Kidney (tissue), 14 donors: Measurements from ENCODE around the gene P2RY1. TPM values are rescaled to one million over a fixed set of nuclear protein-coding genes. Genes with fewer than 3 reads are reported as not detected.
A peak's percentile ranks its signal among the peaks of the same experiment; 100 is the strongest.
"Not testable (repeated sequence)": the region's sequence is repeated elsewhere in the genome, so short reads cannot be mapped to it uniquely, and the experiment has no call there.

Experiments used
- DNase-seq, 5 donors: peaks; one replicate each; pipeline ENCODE4 v3.0.0-alpha.2; 2013 to 2020
- FAIRE-seq: peaks from 2 replicates; lab custom pipeline; 2012; peaks lifted over from hg19 to GRCh38; lab: Jason Lieb, UNC
- H3K27ac ChIP-seq, 2 donors: one replicate each; pipeline ENCODE4 v1.7.0; 2013; ENCODE audit warnings: low read depth in 2 of 2, low read length in 2 of 2, inconsistent platforms in 1 of 2
- H3K27me3 ChIP-seq: one replicate; pipeline ENCODE4 v1.7.1; 2013; ENCODE audit warnings: low read length, inconsistent platforms; ENCODE audit not compliant: control insufficient read depth, insufficient read depth
- H3K36me3 ChIP-seq, 3 donors: one replicate each; pipeline versions ENCODE4 v1.7.0 to v1.7.1; 2013; ENCODE audit warnings: low read length in 3 of 3, control low read depth in 1 of 3, inconsistent platforms in 1 of 3; ENCODE audit not compliant: insufficient read depth in 3 of 3, control insufficient read depth in 2 of 3
- H3K4me1 ChIP-seq, 3 donors: one replicate each; pipeline versions ENCODE4 v1.7.0 to v1.7.1; 2013; ENCODE audit warnings: low read length in 3 of 3, inconsistent platforms in 1 of 3, low read depth in 1 of 3; ENCODE audit not compliant: control insufficient read depth in 2 of 3, insufficient read depth in 2 of 3
- H3K4me3 ChIP-seq, 3 donors: one replicate each; pipeline versions ENCODE4 v1.7.0 to v1.8.1; 2013; ENCODE audit warnings: low read length in 3 of 3, control low read depth in 1 of 3, inconsistent platforms in 1 of 3
- H3K9ac ChIP-seq, 3 donors: one replicate each; pipeline versions ENCODE4 v1.7.0 to v1.7.1; 2013; ENCODE audit warnings: low read length in 3 of 3, control low read depth in 1 of 3, inconsistent platforms in 1 of 3
- H3K9me3 ChIP-seq, 3 donors: one replicate each; pipeline versions ENCODE4 v1.7.0 to v1.7.1; 2013; ENCODE audit warnings: low read length in 3 of 3, control low read depth in 1 of 3, inconsistent platforms in 1 of 3; ENCODE audit not compliant: control insufficient read depth in 2 of 3, insufficient read depth in 1 of 3
- CTCF ChIP-seq: IDR thresholded peaks from 3 replicates; pipeline ENCODE4 v1.5.1; 2012; ENCODE audit warnings: mild to moderate bottlenecking, moderate library complexity, borderline replicate concordance; ENCODE audit not compliant: insufficient read depth; ENCODE audit errors: extremely low read depth
- intact Hi-C: fragments of 100-400 bp; cut with DNase I; formaldehyde crosslinking; loops from one replicate; pipeline ENCODE4 v1.11.1; 2022
- polyA plus RNA-seq: library from polyadenylated mRNA; stranded (reverse); fragments of 350-450 nt; fragmentation: Illumina TruSeq; extraction: RNeasy Lipid Tissue Mini Kit (QIAGEN cat#74804); gene quantifications from one replicate; pipeline ENCODE4 v1.2.3, GENCODE V29; 2014; ENCODE audit warnings: low read depth, low replicate concordance; ENCODE audit not compliant: insufficient read depth
- total RNA-seq: library from RNA; stranded (reverse); fragmentation: NEBNext Ultra II Directional; extraction: Animal tissue kit (Norgen Biotek cat#: 25700); gene quantifications from one replicate; pipeline ENCODE4 v1.2.1, GENCODE V29; 2021
- donor health status: control.
- donor health status: control.
- donor health status: control.
- donor health status: control.
- donor health status: control.
- donor health status: DM: yes; HTN: yes; CAD: no.
- donor health status: Normal renal cell carcinoma (clear cell type).

P2RY1 gene
- total and polyA plus RNA-seq, 2 donors from 2014 or later, result 0.41 to 2.2 TPM

GRCh38 chr3:152839511-152839910, 4.6 kb downstream of the P2RY1 start:
- Histone ChIP-seq H3K4me1 (peaks cover 0 to 3% (median 3%) of the 10 kb centered on the region in 3 donors), H3K36me3 (no peaks in the 10 kb centered on the region), H3K9ac (no peak overlapping the region), H3K4me3 (no peak overlapping the region), H3K9me3 (no peaks in the 10 kb centered on the region), H3K27ac (no peak overlapping the region), H3K27me3 (no peaks in the 10 kb centered on the region)
- no peak for TF ChIP-seq CTCF
- FAIRE-seq, result no peak
- intact Hi-C loops, result no loop called here
- peak in 2 of 5 donors; percentile 10 to 40 for DNase-seq

GRCh38 chr3:152841131-152841530, 6.2 kb downstream of the P2RY1 start:
- FAIRE-seq, result no peak
- Histone ChIP-seq H3K9ac (no peak overlapping the region), H3K4me1 (peaks cover 0 to 3% (median 0%) of the 10 kb centered on the region in 3 donors), H3K4me3 (no peak overlapping the region), H3K36me3 (no peaks in the 10 kb centered on the region), H3K27me3 (no peaks in the 10 kb centered on the region), H3K27ac (no peak overlapping the region), H3K9me3 (no peaks in the 10 kb centered on the region)
- intact Hi-C loops, result no loop called here
- no peak for DNase-seq
- TF ChIP-seq CTCF, result no peak

GRCh38 chr3:152842413-152842812, 7.5 kb downstream of the P2RY1 start:
- H3K4me3 ChIP-seq, result no peak overlapping the region
- TF ChIP-seq CTCF, result no peak
- H3K27ac ChIP-seq, result no peak overlapping the region
- no peak overlapping the region for H3K9ac ChIP-seq
- intact Hi-C loops, result no loop called here
- H3K36me3 ChIP-seq, result no peaks in the 10 kb centered on the region
- FAIRE-seq (no peak), DNase-seq (no peak)
- H3K27me3 ChIP-seq, result no peaks in the 10 kb centered on the region
- H3K9me3 ChIP-seq, result no peaks in the 10 kb centered on the region
- H3K4me1 ChIP-seq, result no peaks in the 10 kb centered on the region

- DNase-seq (no peak), FAIRE-seq (no peak)
- no peak overlapping the region for H3K9ac ChIP-seq
- TF ChIP-seq CTCF, result no peak
- H3K9me3 ChIP-seq, result no peaks in the 10 kb centered on the region
- no peak overlapping the region for H3K4me3 ChIP-seq
- no peaks in the 10 kb centered on the region for H3K4me1 ChIP-seq
- intact Hi-C loops, result no loop called here
- H3K27ac ChIP-seq, result no peak overlapping the region
- no peaks in the 10 kb centered on the region for H3K27me3 ChIP-seq
- no peaks in the 10 kb centered on the region for H3K36me3 ChIP-seq
These were observed 9.0 kb downstream of the P2RY1 start for GRCh38 chr3:152843955-152844354.

GRCh38 chr3:152846572-152847202, 11.8 kb downstream of the P2RY1 start:
- intact Hi-C loops, H3K36me3 ChIP-seq, DNase-seq, H3K27ac ChIP-seq, H3K4me3 ChIP-seq, H3K27me3 ChIP-seq, H3K4me1 ChIP-seq, FAIRE-seq, H3K9ac ChIP-seq, H3K9me3 ChIP-seq: not testable (repeated sequence)
